GM21786 (cell line): ENCODE data around the gene MPC1.
"Not testable (repeated sequence)": the region's sequence is repeated elsewhere in the genome, so short reads cannot be mapped to it uniquely, and the experiment has no call there.

Experiments used
- ATAC-seq: cut with Tn5 transposase; IDR thresholded peaks from one replicate; pipeline ENCODE4 v1.9.1; 2021; ENCODE audit not compliant: unreplicated experiment

MPC1 gene

GRCh38 chr6:166348305-166348949 lies 34.3 kb downstream of the MPC1 start:
- no peak for ATAC-seq

DNA sequence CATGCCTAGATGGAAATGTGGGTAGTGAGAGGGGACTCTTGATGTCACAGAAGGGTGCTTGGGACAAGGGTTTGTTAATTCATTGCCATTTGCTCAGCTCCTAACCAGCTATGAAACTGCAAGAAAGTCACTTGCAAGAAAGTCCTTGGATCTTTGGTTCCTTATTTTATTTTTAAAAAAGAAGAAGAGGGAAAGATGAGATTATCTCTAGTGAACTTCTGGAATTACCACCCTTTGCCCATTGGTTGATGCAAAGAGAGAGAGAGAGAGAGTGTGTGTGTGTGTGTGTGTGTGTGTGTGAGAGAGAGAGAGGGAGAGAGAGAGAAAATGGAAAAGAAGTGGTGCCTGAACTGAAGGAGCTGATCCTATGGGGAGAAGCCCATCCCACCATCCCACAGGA lies 35.8 kb downstream of the MPC1 start:
- ATAC-seq: no peak

DNA sequence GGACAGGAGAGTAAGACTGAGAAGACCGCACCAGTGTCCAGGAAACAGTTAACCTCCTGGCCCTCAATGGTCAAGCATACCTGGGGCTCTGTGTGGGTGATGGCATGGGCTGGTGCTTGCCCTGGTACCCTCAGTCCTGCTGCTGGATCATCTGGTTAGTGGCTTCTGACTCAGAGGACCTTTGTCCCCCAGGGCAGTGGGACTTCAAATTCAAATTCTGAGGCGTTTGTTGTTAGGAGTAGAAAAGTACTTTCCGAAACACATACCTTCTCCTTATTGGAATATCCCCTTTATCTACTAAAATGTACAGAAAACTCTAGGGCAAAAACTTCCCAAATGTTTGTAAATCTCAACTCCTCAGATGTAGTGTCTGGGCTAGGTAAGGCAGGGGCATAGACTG lies 36.3 kb downstream of the MPC1 start:
- no peak for ATAC-seq

- ATAC-seq: not testable (repeated sequence)
Measured at GRCh38 chr6:166345672-166346071, 37.1 kb downstream of the MPC1 start.

- ATAC-seq: not testable (repeated sequence)
Measured at GRCh38 chr6:166344921-166345320, 37.8 kb downstream of the MPC1 start.

DNA sequence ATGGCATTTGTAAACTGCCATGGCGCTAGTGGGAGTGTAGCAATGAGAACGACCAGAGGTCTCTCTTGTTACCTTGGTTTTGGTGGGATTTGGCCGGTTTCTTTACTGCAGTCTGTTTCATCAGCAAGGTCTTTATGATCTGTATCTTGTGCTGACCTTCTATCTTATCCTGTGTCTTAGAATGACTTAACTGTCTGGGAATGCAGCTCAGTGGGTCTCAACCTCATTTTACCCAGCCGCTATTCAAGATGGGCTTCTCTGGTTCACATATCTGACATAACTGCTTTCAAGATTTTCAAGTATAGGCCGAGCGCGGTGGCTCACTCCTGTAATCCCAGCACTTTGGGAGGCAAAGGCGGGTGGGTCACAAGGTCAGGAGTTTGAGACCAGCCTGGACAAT lies 38.5 kb downstream of the MPC1 start:
- no peak for ATAC-seq

DNA sequence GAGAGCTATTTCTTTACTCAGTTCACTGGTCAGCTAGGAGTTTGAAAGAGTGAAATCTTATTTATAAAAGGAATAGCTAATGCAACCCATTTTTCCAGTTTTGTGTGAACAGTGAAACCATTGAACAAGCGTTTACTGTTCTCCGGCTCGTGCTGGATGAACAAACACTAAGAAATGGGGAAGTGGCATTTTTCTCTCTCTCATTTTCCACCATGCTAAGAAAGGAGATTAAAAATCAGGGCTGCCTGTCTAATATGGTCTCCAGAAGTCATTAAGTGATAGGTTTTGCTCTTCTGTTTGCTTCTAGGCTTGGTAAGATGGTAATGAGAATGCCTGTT lies 39.6 kb downstream of the MPC1 start:
- ATAC-seq: peak; percentile 31

- ATAC-seq: peak; percentile 90
Measured at GRCh38 chr6:166342349-166343149, 40.2 kb downstream of the MPC1 start, which contains the start of gene SFT2D1. TSS of gene SFT2D1 (minus strand) at chr6:166342545. CDS start at chr6:166342481, 64 bp downstream.

DNA sequence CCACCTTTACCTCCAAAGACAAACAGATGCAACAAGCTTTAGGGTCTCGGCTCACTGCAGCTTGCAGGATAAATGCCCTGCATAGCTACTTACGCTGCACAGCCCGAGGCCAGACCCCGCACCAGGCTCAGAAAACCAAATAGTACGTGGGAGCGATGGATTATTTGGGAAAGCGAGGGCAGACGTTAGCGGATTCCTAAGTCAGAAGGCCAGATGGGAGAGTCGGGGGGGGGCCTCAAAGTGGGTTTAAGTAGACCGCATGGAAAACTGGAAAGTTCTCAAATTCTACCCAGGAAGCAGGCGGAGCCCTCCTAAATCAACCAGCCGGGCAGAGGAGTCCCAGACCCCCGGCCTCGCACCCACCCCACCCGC lies 40.8 kb downstream of the MPC1 start:
- no peak for ATAC-seq

DNA sequence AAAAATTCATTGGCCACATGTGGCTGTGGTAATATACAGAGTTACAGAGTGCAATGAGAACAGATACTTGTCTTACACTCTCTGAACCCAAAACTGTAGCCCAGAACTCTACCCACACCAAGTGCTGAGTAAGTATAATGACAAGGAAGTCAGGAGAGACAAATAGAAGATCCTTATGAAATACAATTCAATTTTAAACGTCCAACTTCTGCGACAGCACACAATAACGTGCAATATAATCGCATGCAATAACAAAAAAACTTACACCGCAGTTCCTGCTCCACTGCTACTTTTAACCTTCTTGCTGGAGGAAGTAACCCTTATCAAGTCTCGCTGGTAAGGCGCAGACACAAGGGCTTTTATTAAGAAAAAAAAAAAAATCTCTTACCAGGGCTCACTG lies 41.3 kb downstream of the MPC1 start:
- no peak for ATAC-seq

DNA sequence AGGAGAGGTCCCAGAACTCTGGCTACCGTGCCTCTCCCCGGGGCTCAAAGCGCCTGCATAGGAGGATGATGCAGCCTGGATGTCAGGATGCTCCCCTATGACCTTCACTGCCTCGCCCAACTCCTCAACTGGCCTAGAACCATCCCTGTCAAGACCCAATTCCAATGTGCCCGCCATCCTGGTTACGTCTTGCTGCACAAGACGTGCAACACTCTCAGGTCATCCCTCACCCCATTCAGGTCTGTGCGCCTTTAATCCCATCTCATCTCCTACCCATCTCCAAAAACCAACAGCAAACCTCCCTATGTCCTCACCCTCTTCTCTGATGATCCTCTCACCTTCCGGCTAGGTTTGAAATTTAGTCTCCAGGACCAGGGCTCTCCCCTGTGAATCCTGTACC lies 43.9 kb downstream of the MPC1 start:
- no peak for ATAC-seq

- no peak for ATAC-seq
Measured at GRCh38 chr6:166336847-166337246, 45.9 kb downstream of the MPC1 start.

- peak; percentile 32 for ATAC-seq
Measured at GRCh38 chr6:166335378-166336302, 47.1 kb downstream of the MPC1 start.

DNA sequence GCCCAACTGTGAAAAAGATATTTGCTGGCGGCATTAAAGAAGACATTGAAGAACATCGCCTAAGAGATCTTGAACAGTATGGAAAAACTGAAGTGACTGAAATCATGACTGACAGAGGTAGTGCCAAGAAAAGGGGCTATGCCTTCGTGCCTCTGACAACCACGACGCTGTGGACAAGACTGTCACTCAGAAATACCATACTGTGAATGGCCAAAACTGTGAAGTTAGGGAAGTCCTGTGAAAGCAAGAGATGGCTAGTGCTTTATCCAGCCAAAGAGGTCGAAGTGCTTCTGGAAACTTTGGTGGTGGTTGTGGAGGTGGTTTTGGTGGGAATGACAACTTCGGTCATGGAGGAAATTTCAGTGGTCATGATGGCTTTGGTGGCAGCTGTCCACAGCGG lies 47.9 kb downstream of the MPC1 start:
- ATAC-seq: no peak

DNA sequence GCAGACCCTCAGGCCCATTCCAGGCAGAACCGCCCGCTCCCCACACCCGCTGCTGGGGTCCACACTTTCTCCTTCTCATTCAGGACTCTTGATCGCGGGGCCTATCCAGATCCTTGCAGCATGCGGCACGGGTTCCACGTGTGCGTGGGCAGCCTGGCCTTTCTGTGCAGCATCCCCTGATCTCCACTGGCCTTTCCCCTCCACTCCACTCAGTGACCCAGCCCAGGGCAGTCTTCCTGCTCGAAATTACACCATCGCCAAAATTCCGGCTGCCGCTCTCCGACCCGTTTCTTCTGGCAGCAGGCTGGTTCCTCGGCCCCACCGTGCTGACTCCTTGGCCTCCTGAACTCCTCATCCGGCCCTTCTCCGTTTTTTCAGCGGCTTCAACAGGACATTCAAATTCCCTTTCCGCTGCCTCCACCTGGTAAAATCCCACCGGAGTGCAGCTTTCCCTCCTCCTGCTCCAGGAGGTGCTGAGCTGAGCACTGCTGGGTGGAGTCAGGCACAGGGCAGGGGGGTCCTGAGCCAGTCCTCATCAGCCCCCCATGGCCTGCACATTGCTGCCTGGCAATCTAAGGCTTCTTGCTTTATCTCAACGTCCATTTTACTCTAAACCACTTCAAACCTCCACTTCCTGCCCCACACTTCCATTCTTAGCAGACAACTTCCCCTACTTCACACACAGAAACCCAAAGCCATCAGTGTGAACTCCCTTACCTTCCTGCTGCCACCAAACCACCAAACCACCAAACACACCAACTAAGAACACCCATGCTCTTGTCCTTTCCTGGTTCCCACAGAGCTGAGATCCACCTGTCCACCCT lies 49.4 kb downstream of the MPC1 start:
- ATAC-seq: peak; percentile 71

DNA sequence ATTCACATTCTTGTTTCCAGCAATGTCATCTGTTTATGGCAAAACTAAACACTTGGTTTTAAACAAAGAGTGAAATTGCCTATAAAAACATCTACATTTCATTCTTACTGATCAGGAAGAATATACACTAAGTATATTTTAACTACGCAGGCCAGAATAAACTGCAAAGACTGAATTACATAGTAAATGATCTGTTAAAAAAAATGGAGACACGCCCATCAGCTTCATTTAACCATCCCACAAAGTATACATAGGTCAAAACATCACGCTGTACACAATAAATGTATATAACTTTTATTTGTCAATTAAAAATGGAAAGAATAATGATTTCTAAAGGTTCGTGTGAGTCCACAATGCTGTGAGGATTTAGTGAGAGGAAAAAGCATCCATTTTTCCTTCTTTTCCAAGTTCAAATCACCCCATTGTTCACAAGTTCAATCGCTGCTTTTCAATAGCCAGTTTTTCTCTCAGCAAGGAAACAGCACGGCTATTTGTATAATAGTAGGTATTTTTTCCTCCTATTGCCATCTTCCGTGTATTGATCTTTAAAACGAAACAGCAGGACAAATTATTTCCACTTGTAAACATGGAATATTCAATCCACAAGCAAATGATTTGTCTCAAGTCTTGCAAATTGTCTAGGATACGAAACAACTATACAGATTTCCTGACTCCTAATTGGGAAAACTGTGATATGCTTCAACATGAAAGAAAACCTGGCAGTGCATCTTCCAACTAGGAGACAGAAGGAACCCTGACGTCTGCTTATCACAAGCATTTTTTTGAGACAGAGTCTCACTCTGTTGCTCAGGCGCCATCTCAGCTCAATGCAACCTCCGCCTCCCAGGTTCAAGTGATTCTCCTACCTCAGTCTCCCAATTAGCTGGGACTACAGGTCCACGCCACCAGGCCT lies 51.0 kb downstream of the MPC1 start:
- no peak for ATAC-seq

DNA sequence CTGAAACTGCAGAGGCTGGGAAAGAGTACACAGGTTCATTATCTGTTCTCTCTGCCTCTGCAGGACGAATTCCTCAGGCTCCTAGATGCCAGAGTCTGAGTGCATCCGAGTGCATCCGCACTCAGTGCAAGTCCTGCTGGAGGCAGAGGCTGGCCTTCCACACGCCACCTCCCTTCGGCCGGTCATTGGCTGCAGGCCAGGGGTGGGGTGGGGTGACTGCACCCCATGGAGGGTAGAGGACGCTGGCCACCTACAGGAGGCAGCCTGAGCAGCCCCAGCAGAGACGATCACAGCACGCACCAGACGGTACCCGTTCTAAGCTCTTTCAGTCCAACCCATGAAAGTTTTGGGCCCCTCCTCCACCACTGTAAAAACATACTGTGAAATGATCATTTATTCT lies 52.1 kb downstream of the MPC1 start:
- ATAC-seq: no peak

DNA sequence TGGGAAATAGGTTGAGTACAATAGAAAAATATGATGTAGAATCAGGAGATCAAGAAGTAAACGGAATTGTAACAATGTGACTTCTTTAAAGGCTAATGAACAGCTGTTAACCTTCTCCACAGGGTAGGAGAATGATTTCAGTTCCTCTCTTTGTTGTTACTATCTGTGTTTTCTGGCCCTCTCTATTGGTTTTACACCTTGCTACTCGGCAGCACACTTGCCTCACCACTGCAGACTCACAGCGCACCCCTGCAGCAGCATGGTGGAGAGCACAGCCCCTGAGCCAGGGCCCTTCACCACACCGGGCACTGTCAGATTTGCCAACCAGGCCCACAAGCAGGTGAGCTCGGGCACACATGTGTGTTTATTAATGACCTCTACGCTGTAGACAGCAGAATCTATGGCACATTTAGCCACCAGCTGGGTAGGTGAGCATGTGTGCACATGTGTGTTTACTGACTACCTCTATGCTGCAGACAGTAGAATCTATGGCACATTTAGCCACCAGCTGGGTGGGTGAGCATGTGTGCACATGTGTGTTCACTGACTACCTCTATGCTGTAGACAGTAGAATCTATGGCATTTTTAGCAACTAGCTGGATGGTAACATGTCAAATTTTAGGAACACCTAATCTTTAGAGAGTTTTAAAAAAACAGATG lies 57.2 kb downstream of the MPC1 start:
- peak; percentile 90 for ATAC-seq

GRCh38 chr6:166323395-166323794 lies 59.3 kb downstream of the MPC1 start:
- no peak for ATAC-seq
